Measurements from ENCODE around the gene ASB6.

DNA sequence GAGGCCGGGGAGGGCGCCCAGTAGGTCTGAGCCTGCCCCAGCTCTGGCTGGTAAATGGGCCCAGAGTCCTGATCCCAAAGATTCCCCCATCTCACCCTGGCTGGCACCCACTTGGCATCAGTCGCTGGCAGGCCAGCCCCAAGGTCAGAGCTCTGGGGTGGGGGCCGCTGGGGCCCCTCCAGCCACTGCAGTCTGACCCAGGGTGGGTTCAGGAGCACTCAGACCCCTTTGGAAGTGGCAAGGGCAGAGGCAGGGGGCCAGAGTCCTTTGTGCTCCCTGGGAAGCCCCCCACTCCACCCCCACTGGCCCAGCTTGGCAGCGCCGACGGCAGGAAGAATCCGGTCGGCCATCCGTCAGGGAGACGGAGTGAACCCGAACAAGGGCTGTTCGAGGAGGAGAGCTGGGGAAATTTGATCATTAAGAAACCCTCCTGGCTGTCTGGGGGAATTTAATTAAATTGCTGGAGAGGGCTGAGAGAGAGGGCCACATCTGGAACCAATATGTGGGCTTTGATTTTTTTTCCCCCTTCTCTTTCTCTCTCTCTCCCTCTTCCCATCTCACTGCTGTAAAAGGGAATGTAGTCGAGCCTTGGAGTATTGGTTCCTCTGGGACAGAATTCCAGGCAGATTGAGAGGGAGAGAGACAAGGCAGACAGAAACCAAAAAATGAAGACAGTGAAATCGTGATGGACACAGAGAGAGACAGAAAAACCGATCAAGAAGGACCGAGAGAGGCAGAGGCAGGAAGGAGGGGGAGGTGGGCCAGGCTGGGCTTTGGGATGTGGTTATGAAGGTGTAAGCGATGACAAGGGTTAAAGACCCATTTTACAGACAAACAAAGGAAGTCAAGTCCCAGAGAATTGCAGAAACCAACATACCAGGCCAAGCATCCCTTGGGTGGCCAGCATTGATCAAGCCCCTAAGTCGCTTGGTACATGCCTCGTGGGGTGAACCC, 8.1 kb upstream of the ASB6 start:
- TF ChIP-seq CTCF (conservative IDR thresholded peaks at IDR 0.05; ENCODE audit: low read length) (no peak), EZH2phosphoT487 (IDR thresholded peaks at IDR 0.05; ENCODE audit: borderline replicate concordance) (no peak)

Data from Loucy (cell line).